Lower leg skin (tissue), 3 donors: ENCODE measurements around the gene ACTRT2.

Experiments
- POLR2A ChIP-seq, 2 donors: fragments of 450-650 bp; IDR thresholded peaks; one replicate each; pipeline ENCODE4 v1.6.1; 2016 to 2017; ENCODE audit warnings: antibody characterized with exemption in 2 of 2, mild to moderate bottlenecking in 1 of 2, moderate library complexity in 1 of 2
- TF ChIP-seq, protein P1 (sequence below), 3 donors: fragments of 450-650 bp; IDR thresholded peaks; one replicate each; pipeline ENCODE4 v1.5.1; 2016; ENCODE audit warnings: antibody characterized with exemption in 3 of 3, mild to moderate bottlenecking in 3 of 3, moderate library complexity in 2 of 3

DNA sequence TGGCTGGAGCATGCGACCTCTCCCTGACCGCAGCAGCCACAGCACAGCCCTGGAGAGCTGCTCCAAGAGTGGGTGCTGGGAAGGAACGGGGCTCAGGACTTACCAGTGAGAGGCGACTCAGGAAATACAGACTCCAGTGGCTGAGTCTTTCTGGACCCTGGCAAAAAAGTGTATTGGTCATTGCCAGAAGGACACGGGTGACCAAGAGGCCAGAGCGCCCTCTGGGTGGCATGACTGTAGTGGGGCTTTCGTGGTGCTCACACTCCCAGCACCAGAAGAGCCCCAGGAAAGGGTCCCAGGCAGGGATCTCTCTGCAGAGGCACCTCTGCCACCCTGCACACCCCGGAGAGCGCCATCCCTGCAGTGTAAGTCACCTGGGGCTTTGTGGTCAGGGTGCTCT is 38.9 kb downstream of the ACTRT2 start:
- TF ChIP-seq POLR2A (IDR thresholded peaks at IDR 0.05): no peak
- TF ChIP-seq, protein P1, sequence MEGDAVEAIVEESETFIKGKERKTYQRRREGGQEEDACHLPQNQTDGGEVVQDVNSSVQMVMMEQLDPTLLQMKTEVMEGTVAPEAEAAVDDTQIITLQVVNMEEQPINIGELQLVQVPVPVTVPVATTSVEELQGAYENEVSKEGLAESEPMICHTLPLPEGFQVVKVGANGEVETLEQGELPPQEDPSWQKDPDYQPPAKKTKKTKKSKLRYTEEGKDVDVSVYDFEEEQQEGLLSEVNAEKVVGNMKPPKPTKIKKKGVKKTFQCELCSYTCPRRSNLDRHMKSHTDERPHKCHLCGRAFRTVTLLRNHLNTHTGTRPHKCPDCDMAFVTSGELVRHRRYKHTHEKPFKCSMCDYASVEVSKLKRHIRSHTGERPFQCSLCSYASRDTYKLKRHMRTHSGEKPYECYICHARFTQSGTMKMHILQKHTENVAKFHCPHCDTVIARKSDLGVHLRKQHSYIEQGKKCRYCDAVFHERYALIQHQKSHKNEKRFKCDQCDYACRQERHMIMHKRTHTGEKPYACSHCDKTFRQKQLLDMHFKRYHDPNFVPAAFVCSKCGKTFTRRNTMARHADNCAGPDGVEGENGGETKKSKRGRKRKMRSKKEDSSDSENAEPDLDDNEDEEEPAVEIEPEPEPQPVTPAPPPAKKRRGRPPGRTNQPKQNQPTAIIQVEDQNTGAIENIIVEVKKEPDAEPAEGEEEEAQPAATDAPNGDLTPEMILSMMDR (IDR thresholded peaks at IDR 0.05): no peak
